SH-SY5Y (cell line): ENCODE data around the gene NARF.

Experiments
- GATA2 ChIP-seq: IDR thresholded peaks from 2 replicates; pipeline ENCODE4 v1.6.1; 2011; ENCODE audit warnings: mild to moderate bottlenecking, low read depth, low read length
- GATA3 ChIP-seq: IDR thresholded peaks from 2 replicates; pipeline ENCODE4 v1.6.1; 2011; ENCODE audit warnings: low read depth, mild to moderate bottlenecking, low read length, moderate library complexity

DNA sequence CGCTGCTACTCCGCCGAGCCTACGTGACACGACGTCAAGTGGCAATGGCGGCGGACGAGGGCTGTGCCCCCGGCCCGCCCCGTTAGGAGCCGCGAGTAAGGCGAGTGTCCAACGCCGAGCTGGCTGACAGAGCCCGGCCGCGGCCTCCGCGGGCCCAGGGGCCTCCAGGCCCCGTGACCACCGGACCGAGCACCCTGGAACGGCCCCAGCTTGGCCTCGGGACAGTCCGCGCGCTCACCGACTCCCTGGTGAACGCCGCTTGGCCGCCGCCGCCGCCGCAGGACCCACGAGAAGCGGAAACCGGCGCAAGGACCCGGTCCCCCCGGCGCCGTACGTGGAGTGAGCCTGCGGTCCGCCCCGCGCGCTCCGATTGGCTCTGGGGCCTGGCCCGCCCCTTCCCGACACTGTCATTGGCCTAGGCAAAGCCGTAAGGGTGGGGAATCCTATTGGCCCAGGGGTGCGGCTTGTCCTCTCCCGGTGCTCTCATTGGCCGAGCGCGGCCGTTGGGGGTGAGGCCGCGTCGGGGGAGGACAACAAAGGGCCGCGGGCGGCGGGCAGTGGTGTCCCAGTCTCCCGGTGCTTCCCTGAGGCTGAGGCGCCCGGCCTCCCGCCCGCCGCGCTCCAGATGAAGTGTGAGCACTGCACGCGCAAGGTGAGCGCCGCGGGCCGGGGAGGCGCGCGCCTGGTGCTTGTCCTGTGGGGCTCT is at the start of gene NARF:
- no peak for TF ChIP-seq GATA3
- no peak; the same call in 1 of the 2 replicates for TF ChIP-seq GATA2
